Fibroblast of lung (primary cell): ENCODE data around the gene WWC2.

Source experiments
- CTCF ChIP-seq, 2 donors: IDR thresholded peaks in 1 of 2; conservative IDR thresholded peaks in 1 of 2; 1 replicate in 1 of 2; 2 replicates in 1 of 2; pipeline ENCODE4 v1.5.1; 2011 to 2012; ENCODE audit warnings: low read length in 2 of 2, control low read depth in 1 of 2, inconsistent platforms in 1 of 2, low read depth in 1 of 2, mild to moderate bottlenecking in 1 of 2
- EZH2 ChIP-seq: IDR thresholded peaks from 2 replicates; pipeline ENCODE4 v1.5.1; 2012; ENCODE audit warnings: low read length, control low read depth, mild to moderate bottlenecking; ENCODE audit errors: missing control alignments

DNA sequence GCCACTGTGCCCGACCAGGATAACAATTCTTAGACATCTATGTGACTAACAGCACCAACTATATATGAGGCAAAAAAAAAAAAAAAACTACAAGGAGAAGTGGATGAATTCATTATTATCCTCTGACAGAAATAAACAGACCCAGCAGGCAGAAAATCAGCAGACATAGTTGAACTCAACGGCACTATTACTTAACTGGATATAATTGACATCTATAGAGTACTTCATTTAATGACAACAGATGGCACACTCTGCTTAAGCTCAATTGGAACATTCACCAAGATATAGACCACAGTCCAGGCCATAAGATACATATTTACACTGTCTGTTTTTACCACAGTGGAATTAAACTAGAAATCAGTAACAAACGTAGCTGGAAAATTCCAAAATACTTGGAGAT is 207.8 kb downstream of the WWC2 start:
- TF ChIP-seq CTCF (conservative IDR thresholded peaks at IDR 0.05 in 1 of 2, IDR thresholded peaks at IDR 0.05 in 1 of 2; ENCODE audit: low read depth in 1 of 2, low read length in 2 of 2) (no peak), EZH2 (no peak)
